Hematopoietic multipotent progenitor cell treated with erythropoietin and hydrocortisone succinate and interleukin-3 and kit ligand, for 6 days (in vitro differentiated cells): ENCODE data around the gene SPATA3.

Source experiments
- DNase-seq: peaks from one replicate; pipeline ENCODE4 v3.0.0-alpha.2; 2015

SPATA3 gene

DNA sequence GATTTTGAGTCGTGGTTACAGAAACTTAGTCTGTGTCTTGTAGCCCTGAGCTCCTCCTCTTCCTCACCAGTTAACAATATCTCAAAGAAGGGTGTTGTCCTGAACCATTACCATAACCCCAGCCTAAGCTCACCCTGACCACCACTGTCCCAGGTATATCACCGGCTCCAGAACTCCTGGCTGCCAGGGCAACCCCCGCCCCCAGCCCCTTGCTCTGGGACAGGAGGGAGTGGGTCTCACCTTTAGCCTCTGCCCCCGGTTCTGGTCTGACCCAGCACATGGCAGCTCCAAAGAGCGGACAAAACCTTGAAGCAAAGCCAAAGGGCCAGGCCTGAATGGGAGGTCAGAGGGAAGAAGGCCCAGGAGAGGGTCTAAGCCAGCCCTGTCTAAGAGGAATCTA, 55.2 kb downstream of the SPATA3 start:
- DNase-seq: no peak

GRCh38 chr2:231052494-231053451, 56.9 kb downstream of the SPATA3 start:
- peak; percentile 92 for DNase-seq

DNA sequence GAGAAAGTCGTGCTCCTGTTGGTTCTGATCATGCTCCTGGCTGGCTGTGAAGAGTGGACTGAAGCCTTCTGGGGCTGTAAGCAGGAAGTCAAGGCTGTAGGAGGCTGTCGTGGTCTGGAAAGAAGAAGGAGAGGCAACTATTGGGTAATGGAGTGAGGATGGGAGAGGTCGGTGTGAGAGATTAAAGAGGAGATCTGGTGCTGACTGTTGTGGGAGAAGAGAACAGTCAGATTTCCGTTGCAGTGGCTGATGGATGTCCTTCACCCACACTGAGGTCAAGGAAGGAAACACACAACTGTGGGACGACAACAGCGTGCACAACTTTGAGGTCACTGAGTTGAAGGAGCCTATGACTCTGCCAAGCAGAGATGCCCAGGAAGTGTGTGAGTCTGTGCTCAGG, 57.9 kb downstream of the SPATA3 start:
- no peak for DNase-seq

GRCh38 chr2:231056453-231057416, 60.8 kb downstream of the SPATA3 start, which contains the start of gene PSMD1:
PSMD1 (plus strand) TSS chr2:231056867; CDS start chr2:231057026, 159 bp downstream.
- DNase-seq: peak; percentile 95

GRCh38 chr2:231057590-231057989, 61.7 kb downstream of the SPATA3 start:
- peak; percentile 35 for DNase-seq
